ENCODE results near the gene KIAA1217.

- no peak for TF ChIP-seq CTCF (conservative IDR thresholded peaks at IDR 0.05 in 1 of 2, IDR thresholded peaks at IDR 0.05 in 1 of 2; ENCODE audit: extremely low read depth in 1 of 2, insufficient read depth in 1 of 2, low read depth in 1 of 2, low read length in 2 of 2)
- TF ChIP-seq EZH2 (IDR thresholded peaks at IDR 0.05; ENCODE audit: borderline replicate concordance, low read length), result no peak
Measured at GRCh38 chr10:24277771-24278170, 68.8 kb downstream of the KIAA1217 start.
